ENCODE results near the gene PRPH2. TPM values are rescaled to one million over a fixed set of nuclear protein-coding genes. Genes with fewer than 3 reads are reported as not detected.
"Not testable (repeated sequence)": the region's sequence is repeated elsewhere in the genome, so short reads cannot be mapped to it uniquely, and the experiment has no call there.

PRPH2 gene
- polyA plus RNA-seq, 3 donors from 2014 or later: 0.08 to 0.25 TPM; not detected in 1

DNA sequence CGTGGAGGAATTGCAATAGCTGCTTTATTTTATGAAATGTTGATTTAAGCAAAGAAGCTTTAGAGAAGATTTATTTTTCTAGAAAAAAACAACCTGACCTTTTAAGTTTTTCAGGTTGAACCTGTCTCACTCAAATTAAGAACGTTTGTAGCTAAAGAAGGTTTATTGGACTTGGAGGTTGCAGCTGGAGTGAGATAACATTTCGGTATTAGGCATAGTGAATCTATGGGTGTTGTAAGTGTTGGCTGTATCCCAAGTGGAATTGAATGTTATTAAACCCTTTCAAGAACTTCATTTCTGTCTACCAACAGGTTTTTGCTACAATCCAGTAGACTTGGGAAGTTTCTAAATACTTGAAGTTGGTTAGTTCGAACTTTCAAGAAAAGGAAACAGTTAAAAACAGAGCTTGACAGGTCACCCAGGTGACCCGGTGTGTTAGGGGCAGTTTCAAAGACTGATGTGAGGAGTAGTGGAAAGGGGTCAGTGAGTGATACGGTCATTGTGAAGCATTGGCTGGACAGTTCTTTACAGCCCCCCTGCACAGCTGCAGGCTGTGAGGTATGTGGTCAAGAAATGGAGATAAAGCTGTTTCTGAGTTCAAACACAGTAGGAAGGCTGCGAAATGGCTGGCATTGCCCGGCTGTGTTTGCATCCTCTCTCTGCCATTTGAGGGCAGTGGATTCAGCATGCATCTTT lies 26.0 kb upstream of the PRPH2 start:
- H3K36me3 Mint-ChIP-seq: peaks cover 7 to 13% (median 8%) of the 10 kb centered on the region in 3 donors
- H3K9me3 Mint-ChIP-seq: peaks cover 0 to 5% (median 4%) of the 10 kb centered on the region in 6 donors
- peak overlapping the region; percentile 97 to 100 (median 99) for H3K4me3 Mint-ChIP-seq
- H3K27ac Mint-ChIP-seq: peak overlapping the region; percentile 48 to 100 (median 85)
- DNase-seq: no peak
- peaks cover 26 to 32% of the 10 kb centered on the region in 2 donors for H3K4me1 Mint-ChIP-seq
- peaks cover 12 to 15% (median 14%) of the 10 kb centered on the region in 3 donors for H3K27me3 Mint-ChIP-seq (ENCODE audit: low read depth in 3 of 3)

DNA sequence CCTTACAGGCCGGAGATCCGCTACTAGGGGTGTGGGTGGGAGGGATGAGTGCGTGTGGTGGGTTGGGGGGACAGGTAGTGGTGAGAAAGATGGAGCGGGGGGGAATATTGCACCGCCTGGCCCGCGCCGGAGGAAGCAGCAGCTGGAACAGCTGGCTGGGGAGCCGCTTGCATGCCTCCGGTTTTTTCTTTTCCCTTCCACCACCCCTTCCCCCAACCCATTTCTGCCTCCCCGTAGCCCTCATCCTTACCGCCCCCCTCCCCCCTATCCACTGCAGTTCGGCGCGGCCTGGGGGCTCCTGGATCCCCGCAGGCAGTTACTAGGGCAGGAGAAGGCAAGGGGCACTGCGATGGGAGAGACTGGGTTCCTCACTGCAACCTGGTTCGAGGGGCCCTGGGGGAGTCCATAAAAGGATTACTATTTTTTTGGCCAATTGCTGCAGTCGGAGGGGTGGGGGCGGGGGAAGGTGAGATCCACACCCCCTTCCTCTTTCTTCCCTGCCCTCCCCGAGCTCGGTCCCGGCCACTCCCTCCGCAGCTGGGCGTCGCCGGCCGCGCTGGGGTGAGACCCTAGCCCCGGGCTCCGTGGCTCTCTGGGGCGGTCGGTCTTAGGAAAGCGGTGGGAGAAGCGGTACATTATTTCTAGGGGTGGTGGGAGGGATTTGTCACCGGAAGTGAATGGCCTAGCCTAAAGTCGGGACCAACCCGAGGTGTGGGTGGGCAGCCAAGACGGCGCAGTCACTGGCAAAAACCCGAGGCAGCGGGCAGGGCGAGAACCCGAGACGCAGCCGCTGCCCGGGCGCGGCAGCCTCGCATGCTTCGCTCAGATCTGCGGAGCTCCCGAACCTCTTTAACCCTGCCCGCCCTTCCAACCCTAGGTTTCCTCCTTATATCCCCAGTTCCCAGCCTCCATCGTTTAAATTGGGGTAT lies 24.3 kb upstream of the PRPH2 start:
- Mint-ChIP-seq H3K9me3 (peaks cover 0 to 14% (median 11%) of the 10 kb centered on the region in 6 donors), H3K27me3 (ENCODE audit: low read depth in 3 of 3) (peaks cover 10 to 15% (median 14%) of the 10 kb centered on the region in 3 donors), H3K27ac (peak overlapping the region; percentile 95 to 100 (median 100)), H3K4me3 (peak overlapping the region; percentile 97 to 100 (median 99)), H3K36me3 (peaks cover 4 to 12% (median 10%) of the 10 kb centered on the region in 3 donors), H3K4me1 (peaks cover 33 to 35% of the 10 kb centered on the region in 2 donors)
- peak; percentile 84 to 87 (median 84) for DNase-seq

DNA sequence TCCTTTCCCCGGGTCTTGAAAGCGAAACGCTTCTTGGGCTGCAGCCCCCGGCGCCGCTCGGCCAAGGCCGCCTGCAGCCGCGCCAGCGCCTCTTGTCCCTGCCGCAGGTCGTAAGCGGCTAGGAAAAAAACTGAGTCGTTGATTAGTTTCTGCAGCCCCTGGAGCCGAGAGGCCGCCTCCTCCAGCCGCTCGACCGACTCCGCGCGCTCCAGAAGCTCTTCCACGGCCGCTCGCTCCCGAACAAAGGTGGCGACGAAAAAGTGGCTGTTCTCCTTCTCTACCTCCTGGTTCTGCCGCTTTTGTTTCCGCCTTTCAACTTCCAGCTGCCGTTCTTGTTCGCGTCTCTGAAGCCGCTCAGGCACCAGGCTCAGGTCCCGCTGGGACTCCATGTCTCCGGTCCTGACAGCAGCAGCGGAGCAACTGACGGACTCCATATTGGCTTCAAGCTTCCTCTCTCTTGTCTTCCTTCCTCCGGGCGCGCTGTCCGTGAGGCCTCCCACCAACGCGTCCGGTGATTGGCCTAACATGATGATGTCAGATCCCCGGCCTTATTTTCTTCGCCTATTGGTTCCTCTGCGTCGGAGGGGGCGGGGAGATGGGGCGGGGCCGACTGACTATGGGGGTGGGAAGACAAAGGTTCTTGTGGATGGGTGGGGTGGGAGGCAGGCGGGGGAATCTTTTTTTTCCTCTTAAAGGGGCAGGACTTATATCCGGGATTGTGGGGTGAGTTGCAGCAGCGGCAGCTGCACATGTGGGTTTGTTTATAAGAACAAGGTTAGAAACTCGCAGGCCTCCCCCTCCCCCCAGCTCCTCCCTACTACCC lies 23.5 kb upstream of the PRPH2 start, which contains the start of gene TBCC:
TBCC (minus strand) TSS at position 464 of the 823 bp plus-strand sequence; CDS start at position 434, 30 bp downstream.
- peak; percentile 93 to 94 (median 93) for DNase-seq
- Mint-ChIP-seq H3K4me3 (peak within 1 kb of the TSS; percentile 97 to 100 (median 99)), H3K27ac (peak within 1 kb of the TSS; percentile 95 to 100 (median 100)), H3K36me3 (peaks cover 4 to 12% (median 7%) of the 10 kb centered on the region in 3 donors), H3K4me1 (peaks cover 33 to 35% of the 10 kb centered on the region in 2 donors), H3K9me3 (peaks cover 4 to 18% (median 11%) of the 10 kb centered on the region in 6 donors), H3K27me3 (ENCODE audit: low read depth in 3 of 3) (peaks cover 10 to 15% (median 14%) of the 10 kb centered on the region in 3 donors)

DNA sequence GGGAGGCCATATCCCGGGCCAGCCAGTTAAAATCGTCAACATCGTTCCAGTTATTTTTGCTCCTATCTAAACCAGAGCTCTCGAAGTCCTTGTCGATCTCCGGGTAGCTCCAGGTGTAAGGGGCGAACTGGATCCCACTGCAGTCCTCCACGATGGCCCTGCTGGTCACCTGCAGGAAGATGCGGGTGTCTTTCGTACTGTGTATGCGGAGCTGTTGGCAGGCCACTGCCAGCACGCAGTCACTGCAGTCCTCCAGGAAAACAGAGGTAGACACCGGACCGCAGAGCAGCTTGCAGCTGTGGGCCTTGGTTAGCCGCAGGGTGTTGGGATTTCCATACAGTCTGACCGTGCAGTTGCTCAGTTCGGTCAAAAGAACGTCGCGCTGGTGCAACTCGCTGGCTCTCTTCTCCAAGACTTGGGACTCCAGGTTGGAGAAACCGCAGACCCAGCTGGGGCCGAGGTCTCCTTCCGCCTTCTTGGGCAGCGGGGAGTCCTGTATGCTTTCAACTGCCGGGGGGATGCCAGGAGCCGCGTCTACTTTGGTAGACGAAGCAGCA lies 22.8 kb upstream of the PRPH2 start:
- DNase-seq: peak; percentile 46 to 60 (median 50)
- H3K9me3 Mint-ChIP-seq: peaks cover 4 to 18% (median 11%) of the 10 kb centered on the region in 6 donors
- peaks cover 10 to 15% (median 14%) of the 10 kb centered on the region in 3 donors for H3K27me3 Mint-ChIP-seq (ENCODE audit: low read depth in 3 of 3)

GRCh38 chr6:42744351-42744893 lies 22.0 kb upstream of the PRPH2 start:
- Mint-ChIP-seq H3K36me3 (peaks cover 4 to 12% (median 7%) of the 10 kb centered on the region in 3 donors), H3K4me1 (peaks cover 33 to 35% of the 10 kb centered on the region in 2 donors), H3K9me3 (peaks cover 4 to 18% (median 11%) of the 10 kb centered on the region in 6 donors), H3K27me3 (ENCODE audit: low read depth in 3 of 3) (peaks cover 13 to 15% (median 14%) of the 10 kb centered on the region in 3 donors), H3K4me3 (peak overlapping the region; percentile 97 to 100 (median 99)), H3K27ac (peak overlapping the region in 5 of 6 donors; percentile 50 to 100 (median 100))
- no peak for DNase-seq

More for the DNA sequence above, 22.8 kb upstream of the PRPH2 start:
- Mint-ChIP-seq H3K4me3 (peak overlapping the region; percentile 97 to 100 (median 99)), H3K27ac (peak overlapping the region; percentile 95 to 100 (median 100)), H3K4me1 (peaks cover 33 to 35% of the 10 kb centered on the region in 2 donors), H3K36me3 (peaks cover 4 to 12% (median 7%) of the 10 kb centered on the region in 3 donors)

GRCh38 chr6:42742116-42742894 lies 19.9 kb upstream of the PRPH2 start:
- DNase-seq: no peak
- H3K4me3 Mint-ChIP-seq: peak overlapping the region; percentile 22 to 53 (median 30)
- H3K9me3 Mint-ChIP-seq: peaks cover 6 to 18% (median 11%) of the 10 kb centered on the region in 6 donors
- H3K4me1 Mint-ChIP-seq: peaks cover 16 to 17% of the 10 kb centered on the region in 2 donors
- H3K27me3 Mint-ChIP-seq (ENCODE audit: low read depth in 3 of 3): peaks cover 13 to 15% (median 13%) of the 10 kb centered on the region in 3 donors
- peak overlapping the region in 3 of 6 donors; percentile 12 to 68 (median 33) for H3K27ac Mint-ChIP-seq
- peaks cover 3 to 12% (median 4%) of the 10 kb centered on the region in 3 donors for H3K36me3 Mint-ChIP-seq

GRCh38 chr6:42740725-42741124 lies 18.3 kb upstream of the PRPH2 start:
- Mint-ChIP-seq H3K4me1 (peaks cover 9 to 12% of the 10 kb centered on the region in 2 donors), H3K9me3 (peaks cover 5 to 16% (median 9%) of the 10 kb centered on the region in 6 donors), H3K27me3 (ENCODE audit: low read depth in 3 of 3) (peaks cover 2 to 7% (median 7%) of the 10 kb centered on the region in 3 donors), H3K27ac (no peak overlapping the region), H3K36me3 (peaks cover under 1 to 10% (median 1%) of the 10 kb centered on the region in 3 donors), H3K4me3 (no peak overlapping the region)
- no peak for DNase-seq

DNA sequence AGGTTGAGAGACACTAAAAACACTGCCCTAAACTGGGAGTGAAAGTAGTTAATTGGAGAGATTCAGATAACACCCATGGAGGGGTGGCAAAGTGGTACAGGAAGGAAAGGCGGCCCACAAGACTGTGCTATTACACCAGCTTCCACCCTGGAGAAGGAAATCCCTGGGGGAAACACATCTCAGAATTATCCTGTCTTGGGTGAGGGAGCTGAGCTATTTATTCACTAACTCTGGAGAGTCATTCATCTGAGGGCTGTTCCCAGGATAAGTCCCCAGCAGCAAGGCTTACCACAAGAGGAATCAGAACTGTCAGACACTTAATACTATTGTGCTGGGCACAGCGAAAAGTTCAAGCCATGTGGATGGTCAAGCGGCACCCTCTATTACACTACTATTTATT lies 13.6 kb upstream of the PRPH2 start:
- Mint-ChIP-seq H3K27me3 (ENCODE audit: low read depth in 3 of 3) (peaks cover 0 to 5% (median 2%) of the 10 kb centered on the region in 3 donors), H3K27ac (no peak overlapping the region), H3K4me1 (no peaks in the 10 kb centered on the region), H3K4me3 (no peak overlapping the region), H3K36me3 (no peaks in the 10 kb centered on the region), H3K9me3 (peaks cover 0 to 1% (median 0%) of the 10 kb centered on the region in 6 donors)
- no peak for DNase-seq

- not testable (repeated sequence) for DNase-seq; H3K36me3 Mint-ChIP-seq; H3K4me3 Mint-ChIP-seq; H3K4me1 Mint-ChIP-seq; H3K9me3 Mint-ChIP-seq; H3K27me3 Mint-ChIP-seq (ENCODE audit: low read depth in 3 of 3); H3K27ac Mint-ChIP-seq
Observed at GRCh38 chr6:42733867-42734481, 11.6 kb upstream of the PRPH2 start.

DNA sequence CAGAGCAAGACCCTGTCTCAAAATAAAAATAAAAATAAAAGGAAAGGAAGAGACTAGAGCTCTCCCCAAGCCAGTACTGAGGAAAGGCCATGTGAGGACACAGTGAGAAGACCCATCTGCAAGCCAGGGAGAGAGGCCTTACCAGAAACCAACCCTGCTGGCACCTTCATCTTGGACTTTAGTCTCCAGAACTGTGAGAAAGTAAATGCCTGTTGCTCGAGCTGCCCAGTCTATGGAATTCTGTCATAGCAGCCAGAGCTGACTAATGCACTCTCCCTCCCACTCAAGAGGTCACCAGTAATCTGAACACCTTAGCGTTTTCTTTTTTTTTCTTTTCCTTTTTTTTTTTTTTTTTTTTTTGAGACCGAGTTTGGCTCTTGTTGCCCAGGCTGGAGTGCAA lies 7.3 kb upstream of the PRPH2 start:
- no peaks in the 10 kb centered on the region for H3K9me3 Mint-ChIP-seq
- H3K27me3 Mint-ChIP-seq (ENCODE audit: low read depth in 3 of 3): peaks cover 0 to 5% (median 3%) of the 10 kb centered on the region in 3 donors
- peaks cover 0 to 5% (median 0%) of the 10 kb centered on the region in 3 donors for H3K36me3 Mint-ChIP-seq
- H3K4me3 Mint-ChIP-seq: no peak overlapping the region
- no peak for DNase-seq
- no peak overlapping the region for H3K27ac Mint-ChIP-seq
- H3K4me1 Mint-ChIP-seq: peaks cover 17 to 20% of the 10 kb centered on the region in 2 donors

DNA sequence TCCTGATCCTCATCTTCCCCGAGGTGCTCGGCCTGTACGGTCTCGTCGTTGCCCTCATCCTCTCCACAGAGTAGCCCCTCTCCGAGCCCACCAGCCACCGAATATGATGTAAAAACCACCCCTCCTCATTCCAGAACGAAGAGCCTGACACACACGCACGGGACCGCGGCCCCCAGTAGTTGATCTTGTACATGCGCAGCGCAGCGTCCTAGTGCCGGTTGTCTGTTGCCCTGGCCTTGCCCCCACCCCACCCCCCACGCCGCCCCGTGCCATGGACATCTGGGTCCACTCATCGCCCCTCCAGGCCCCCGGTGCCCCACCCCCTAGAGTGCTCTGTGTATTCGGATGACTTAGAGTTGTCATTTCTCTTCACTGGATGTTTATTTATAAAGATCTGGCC lies 5.2 kb upstream of the PRPH2 start:
- Mint-ChIP-seq H3K36me3 (peaks cover 0 to 5% (median 0%) of the 10 kb centered on the region in 3 donors), H3K4me1 (peaks cover 17 to 20% of the 10 kb centered on the region in 2 donors), H3K9me3 (no peaks in the 10 kb centered on the region), H3K27ac (peak overlapping the region in 3 of 6 donors; percentile 42 to 96 (median 71)), H3K4me3 (peak overlapping the region; percentile 88 to 100 (median 97)), H3K27me3 (ENCODE audit: low read depth in 3 of 3) (peaks cover 0 to 3% (median under 1%) of the 10 kb centered on the region in 3 donors)
- no peak for DNase-seq

Measured in immature natural killer cell (primary cell).